Spinal cord (tissue), 10 donors: ENCODE results near the gene CNTN5. TPM values are rescaled to one million over a fixed set of nuclear protein-coding genes. Genes with fewer than 3 reads are reported as not detected.

ENCODE experiments used
- DNase-seq, 6 donors: peaks; one replicate each; pipeline versions ENCODE4 v3.0.0 to v3.0.0-alpha.2; 2013 to 2015; ENCODE audit warnings: low spot score in 6 of 6, low read depth in 4 of 6
- H3K27ac ChIP-seq: one replicate; pipeline ENCODE4 v1.5.1; 2013; ENCODE audit warnings: low read depth, low read length, control low read depth
- H3K27me3 ChIP-seq: one replicate; pipeline ENCODE4 v1.6.1; 2013; ENCODE audit warnings: low read length; ENCODE audit not compliant: control insufficient read depth, insufficient read depth
- H3K36me3 ChIP-seq: one replicate; pipeline ENCODE4 v1.6.1; 2013; ENCODE audit warnings: low read length; ENCODE audit not compliant: control insufficient read depth, insufficient read depth
- H3K4me1 ChIP-seq: one replicate; pipeline ENCODE4 v1.6.1; 2013; ENCODE audit warnings: low read length; ENCODE audit not compliant: control insufficient read depth, insufficient read depth
- H3K4me3 ChIP-seq: one replicate; pipeline ENCODE4 v1.5.1; 2013; ENCODE audit warnings: low read depth, low read length, control low read depth
- H3K9me3 ChIP-seq: one replicate; pipeline ENCODE4 v1.6.1; 2013; ENCODE audit warnings: low read length; ENCODE audit not compliant: control insufficient read depth, insufficient read depth
- WGBS: methylation state at CpG from one replicate; pipeline ENCODE4 v1.1.5; 2013; ENCODE audit warnings: missing lambda C conversion rate; ENCODE audit not compliant: insufficient coverage; 5-methylcytosine and 5-hydroxymethylcytosine counted together
- polyA plus RNA-seq, 2 donors: library from polyadenylated mRNA; unstranded; fragments of 120-200 nt; gene quantifications; one replicate each; pipeline ENCODE4 v1.2.1, GENCODE V29; 2013; ENCODE audit not compliant: insufficient read length in 2 of 2
- total RNA-seq, 2 donors: library from RNA; depleted of rRNA in 1 of 2; stranded (reverse); fragments of 120-200 nt in 1 of 2; fragments of >200 nt in 1 of 2; gene quantifications; one replicate each; pipeline versions ENCODE4 v1.2.3 to v1.2.4, GENCODE V29; 2013 to 2014
- donor health status: healthy.

The CNTN5 gene
- total and polyA plus RNA-seq, 4 donors: 8.4 to 24.8 (median 12.0) TPM

DNA sequence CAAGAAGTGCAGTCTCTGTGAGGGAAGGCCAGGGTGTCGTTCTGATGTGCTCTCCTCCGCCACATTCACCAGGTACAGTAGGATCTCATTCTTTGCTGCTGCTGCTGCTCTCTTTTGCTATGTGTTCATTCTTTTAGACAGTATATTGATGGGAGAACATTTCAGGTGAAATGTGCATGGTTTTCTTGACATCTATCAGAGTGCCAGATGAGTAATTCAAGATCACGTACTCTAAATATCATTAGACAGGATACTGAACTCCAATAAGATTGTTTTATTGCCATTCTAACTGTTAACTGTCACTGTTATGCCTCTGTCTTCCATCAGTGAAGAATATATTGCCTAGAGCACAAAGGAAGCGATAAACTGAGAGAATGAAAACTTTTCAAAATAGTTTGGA, 895.3 kb downstream of the CNTN5 start:
- H3K4me1 ChIP-seq: no peaks in the 10 kb centered on the region
- DNase-seq: no peak
- H3K27me3 ChIP-seq: no peaks in the 10 kb centered on the region
- no peak overlapping the region for H3K27ac ChIP-seq
- H3K36me3 ChIP-seq: no peaks in the 10 kb centered on the region
- whole genome bisulfite sequencing: 100% methylated on average over 2 of the region's 4 CpGs
- no peak overlapping the region for H3K4me3 ChIP-seq
- peaks cover 3% of the 10 kb centered on the region for H3K9me3 ChIP-seq

DNA sequence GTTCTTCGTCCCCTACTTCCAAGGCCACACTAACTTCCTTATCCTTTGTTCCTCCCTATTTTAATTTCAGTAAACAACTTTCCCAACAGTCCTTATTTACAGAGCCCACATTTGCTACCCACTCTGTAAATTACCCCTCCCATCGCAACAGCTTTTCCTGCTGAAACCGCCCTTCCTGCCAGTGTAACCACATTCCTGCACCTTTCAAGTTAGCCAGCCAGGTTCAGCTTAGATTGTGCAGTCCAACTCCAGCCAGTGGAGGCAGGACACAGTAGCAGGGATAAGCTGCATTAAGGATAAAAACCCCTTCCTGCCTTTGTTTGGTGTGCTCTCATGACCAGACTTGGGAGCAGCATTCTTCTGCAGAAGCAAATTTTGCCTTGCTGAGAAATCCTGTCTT, 898.0 kb downstream of the CNTN5 start:
- no peak overlapping the region for H3K4me3 ChIP-seq
- H3K36me3 ChIP-seq: no peaks in the 10 kb centered on the region
- H3K27ac ChIP-seq: no peak overlapping the region
- no peaks in the 10 kb centered on the region for H3K27me3 ChIP-seq
- 89% methylated on average over 3 of the region's 3 CpGs for WGBS
- H3K4me1 ChIP-seq: no peaks in the 10 kb centered on the region
- no peak for DNase-seq
- peaks cover 3% of the 10 kb centered on the region for H3K9me3 ChIP-seq

DNA sequence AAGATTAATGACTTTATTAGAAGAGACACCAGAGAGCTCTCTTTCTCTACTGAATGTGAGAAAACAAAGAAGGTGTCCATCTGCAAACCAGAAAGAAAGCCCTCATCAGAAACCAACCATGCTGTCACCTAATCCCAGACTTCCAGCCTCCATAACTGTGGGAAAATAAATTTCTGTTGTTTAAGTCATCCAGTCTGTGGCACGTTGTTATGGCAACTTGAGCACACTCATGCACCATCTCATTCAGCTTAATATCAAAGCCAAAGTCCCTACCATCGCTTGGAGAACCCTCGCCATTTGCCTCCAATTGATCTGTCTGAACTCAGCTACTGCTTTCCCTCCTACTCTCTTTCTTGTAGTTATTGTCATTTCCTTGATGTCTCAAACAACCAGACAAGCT, 900.2 kb downstream of the CNTN5 start:
- Histone ChIP-seq H3K27me3 (no peaks in the 10 kb centered on the region), H3K4me1 (no peaks in the 10 kb centered on the region), H3K27ac (no peak overlapping the region), H3K36me3 (no peaks in the 10 kb centered on the region), H3K9me3 (peaks cover 3% of the 10 kb centered on the region), H3K4me3 (no peak overlapping the region)
- no peak for DNase-seq
- WGBS: 89% methylated on average over 3 of the region's 3 CpGs

DNA sequence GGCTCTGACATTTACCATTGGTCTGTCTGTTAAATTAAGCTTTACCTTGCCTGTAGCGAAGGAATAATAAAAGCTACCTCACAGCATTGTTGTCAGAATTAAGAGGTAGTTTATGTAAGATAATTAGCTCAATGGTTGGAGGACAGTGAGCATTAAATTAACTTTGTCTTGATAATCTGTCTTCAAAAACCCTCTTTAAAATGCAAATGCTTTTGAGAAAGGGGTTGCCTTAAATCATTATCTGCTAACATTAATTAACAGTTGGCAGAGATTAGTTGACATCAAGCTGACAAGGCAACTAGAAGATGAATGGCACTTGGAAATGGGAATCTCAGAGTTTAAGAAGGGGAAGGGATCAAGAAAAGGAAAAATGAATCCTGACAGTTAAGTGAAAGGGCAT, 905.2 kb downstream of the CNTN5 start:
- Histone ChIP-seq H3K27ac (no peak overlapping the region), H3K9me3 (no peaks in the 10 kb centered on the region), H3K36me3 (no peaks in the 10 kb centered on the region), H3K4me3 (no peak overlapping the region), H3K4me1 (no peaks in the 10 kb centered on the region), H3K27me3 (no peaks in the 10 kb centered on the region)
- no peak for DNase-seq
- WGBS: no CpG with 5 or more reads among the region's 1 CpG

DNA sequence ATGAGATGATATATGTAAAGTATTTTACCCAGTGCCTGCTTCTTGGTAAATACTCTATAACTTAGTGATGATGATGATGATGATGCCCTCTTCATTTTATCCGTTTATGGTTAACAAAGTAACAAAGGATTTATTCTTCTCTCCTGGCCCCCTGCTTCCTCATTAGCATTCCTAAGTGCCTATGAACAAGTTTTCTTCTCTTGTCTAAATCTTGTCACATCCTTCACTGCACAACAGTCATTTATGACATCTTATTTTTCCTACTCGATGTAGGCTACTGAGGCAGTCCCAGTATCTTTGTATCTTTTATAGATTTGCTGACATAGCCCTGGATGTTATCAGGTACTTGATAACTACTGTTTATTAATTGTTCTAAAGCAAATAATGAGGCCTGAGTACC, 911.9 kb downstream of the CNTN5 start:
- no CpG with 5 or more reads among the region's 2 CpGs for WGBS
- Histone ChIP-seq H3K4me3 (no peak overlapping the region), H3K27me3 (no peaks in the 10 kb centered on the region), H3K4me1 (no peaks in the 10 kb centered on the region), H3K27ac (no peak overlapping the region), H3K36me3 (no peaks in the 10 kb centered on the region), H3K9me3 (no peaks in the 10 kb centered on the region)
- DNase-seq: no peak

DNA sequence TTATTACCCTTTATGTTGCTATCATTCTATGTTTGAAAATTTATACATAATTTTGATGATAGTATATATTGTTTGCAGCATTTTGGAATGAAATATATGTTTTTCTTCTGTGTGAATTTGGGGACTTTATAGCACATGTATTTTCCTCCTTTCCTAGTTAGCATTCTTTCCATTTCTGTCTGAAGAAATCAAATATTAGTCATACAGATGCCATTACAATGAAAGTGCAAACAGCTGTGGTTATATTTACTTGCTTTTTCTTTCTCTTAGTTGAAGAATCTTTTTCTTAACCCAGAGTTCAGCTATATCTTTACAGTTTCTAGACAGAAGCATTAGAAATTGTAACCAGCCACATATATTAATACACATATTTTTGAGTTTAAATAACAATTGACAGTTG, 913.3 kb downstream of the CNTN5 start:
- Histone ChIP-seq H3K4me3 (no peak overlapping the region), H3K4me1 (no peaks in the 10 kb centered on the region), H3K27ac (no peak overlapping the region), H3K27me3 (no peaks in the 10 kb centered on the region), H3K36me3 (no peaks in the 10 kb centered on the region), H3K9me3 (no peaks in the 10 kb centered on the region)
- no peak for DNase-seq

DNA sequence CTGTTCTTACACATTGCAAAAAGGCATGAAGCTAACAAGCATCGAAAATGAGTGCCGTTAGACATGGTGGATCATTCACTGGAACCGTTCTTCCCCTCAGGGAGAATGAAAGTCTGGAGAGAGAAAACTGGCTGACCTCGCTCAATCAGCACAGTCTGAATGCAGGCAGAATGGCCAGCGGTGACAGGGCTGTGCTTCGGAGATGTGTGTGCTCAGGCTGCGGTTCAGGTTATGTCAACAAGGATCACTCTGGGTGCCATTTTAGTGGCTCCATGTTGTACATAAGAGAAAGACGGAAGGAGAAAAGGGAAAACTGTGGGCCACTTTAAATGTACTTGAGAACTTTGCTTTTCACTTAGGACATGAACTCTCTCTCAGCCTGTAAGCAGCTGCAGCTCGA, 916.6 kb downstream of the CNTN5 start:
- H3K27me3 ChIP-seq: no peaks in the 10 kb centered on the region
- WGBS: 86% methylated on average over 8 of the region's 9 CpGs
- H3K36me3 ChIP-seq: no peaks in the 10 kb centered on the region
- H3K27ac ChIP-seq: no peak overlapping the region
- no peaks in the 10 kb centered on the region for H3K4me1 ChIP-seq
- no peak overlapping the region for H3K4me3 ChIP-seq
- peak in 2 of 6 donors; percentile 1 to 46 for DNase-seq
- H3K9me3 ChIP-seq: no peaks in the 10 kb centered on the region

DNA sequence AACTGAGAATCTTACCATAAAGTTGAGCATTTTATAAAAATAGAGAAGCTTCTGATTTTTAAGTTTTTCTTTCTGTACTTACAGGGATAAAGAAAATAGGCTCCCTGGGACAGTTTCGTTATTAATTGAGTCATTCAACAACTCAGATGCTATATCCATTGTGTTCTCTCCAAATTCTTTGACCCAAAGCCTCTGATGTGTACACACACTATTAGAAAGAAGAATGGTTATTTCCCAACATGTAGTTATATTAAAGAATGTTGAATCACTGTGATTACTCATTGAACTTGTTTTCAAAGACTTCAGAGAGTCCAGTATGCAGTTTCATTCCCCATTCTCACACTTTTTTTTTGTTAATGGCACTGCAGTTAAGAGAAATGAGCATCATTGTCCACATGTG, 932.1 kb downstream of the CNTN5 start:
- H3K4me3 ChIP-seq: no peak overlapping the region

DNA sequence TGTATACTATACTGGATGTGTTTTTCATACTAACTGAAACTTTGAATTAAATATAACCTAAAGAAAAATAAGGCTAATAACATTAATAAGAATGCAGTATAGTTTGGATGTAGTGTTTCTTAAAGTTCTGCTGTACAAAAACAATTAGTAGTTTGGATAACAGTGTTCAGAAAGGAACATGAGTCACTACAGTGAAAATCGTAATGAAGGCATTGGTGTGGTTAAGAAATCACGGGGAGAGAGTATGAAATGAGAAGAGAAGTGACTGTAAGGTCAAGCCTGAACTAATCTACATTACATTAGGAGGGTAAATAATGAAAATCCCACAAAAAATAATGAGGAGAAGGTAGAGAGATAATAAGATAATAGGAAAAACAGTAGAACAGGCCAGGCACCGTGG, 939.8 kb downstream of the CNTN5 start:
- Histone ChIP-seq H3K36me3 (no peaks in the 10 kb centered on the region), H3K9me3 (no peaks in the 10 kb centered on the region), H3K4me1 (no peaks in the 10 kb centered on the region), H3K27me3 (no peaks in the 10 kb centered on the region), H3K4me3 (no peak overlapping the region), H3K27ac (no peak overlapping the region)
- 83% methylated on average over 1 of the region's 3 CpGs for WGBS
- no peak for DNase-seq

More for the DNA sequence above, 932.1 kb downstream of the CNTN5 start:
- Histone ChIP-seq H3K27ac (no peak overlapping the region), H3K4me1 (no peaks in the 10 kb centered on the region), H3K36me3 (no peaks in the 10 kb centered on the region), H3K27me3 (no peaks in the 10 kb centered on the region), H3K9me3 (no peaks in the 10 kb centered on the region)
- DNase-seq: no peak
- no CpG with 5 or more reads among the region's 1 CpG for WGBS

DNA sequence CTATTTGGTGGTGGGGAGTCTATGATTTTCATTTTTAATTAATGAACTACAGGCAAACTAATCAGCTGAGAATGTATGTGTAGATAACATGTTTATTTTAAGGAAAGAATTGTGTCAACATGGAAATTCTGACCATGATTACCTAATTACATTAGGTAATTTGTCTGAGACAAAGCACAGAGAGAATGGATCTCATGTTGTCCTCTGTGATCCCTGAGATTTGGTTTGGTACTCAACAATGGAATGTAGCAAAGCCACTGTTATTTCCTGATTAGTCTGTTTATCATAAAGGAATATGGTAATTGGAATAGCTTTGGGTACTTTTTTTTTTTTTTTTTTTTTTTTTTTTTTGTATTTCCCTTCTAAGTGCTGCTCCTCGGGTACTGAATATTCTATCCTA, 947.6 kb downstream of the CNTN5 start:
- H3K36me3 ChIP-seq: no peaks in the 10 kb centered on the region
- H3K4me1 ChIP-seq: no peaks in the 10 kb centered on the region
- no peak overlapping the region for H3K27ac ChIP-seq
- no peaks in the 10 kb centered on the region for H3K9me3 ChIP-seq
- no peaks in the 10 kb centered on the region for H3K27me3 ChIP-seq
- H3K4me3 ChIP-seq: no peak overlapping the region
- no CpG with 5 or more reads among the region's 1 CpG for WGBS
- DNase-seq: no peak
